OCI-LY3 (cell line): ENCODE data around the gene DISP3.

Experiments
- H2AFZ ChIP-seq: fragments of 200-600, 300-600 bp; shearing (Covaris generic); 2 replicates; pipeline ENCODE4 v1.6.0; 2014; ENCODE audit warnings: antibody characterized with exemption, low read depth, low read length
- H3K27ac ChIP-seq: fragments of 200-600, 300-600 bp; sonication (generic); 2 replicates; pipeline ENCODE4 v1.5.1; 2014; ENCODE audit warnings: mild to moderate bottlenecking, low read length, moderate library complexity, mixed read lengths
- H3K27me3 ChIP-seq: fragments of 200-600, 300-600 bp; sonication (generic); 2 replicates; pipeline ENCODE4 v1.6.1; 2014; ENCODE audit warnings: low read depth, low read length, mixed read lengths
- H3K36me3 ChIP-seq: fragments of 200-600, 300-600 bp; sonication (generic); replicated peaks from 2 replicates; pipeline ENCODE3; 2014; ENCODE audit warnings: low read depth, low read length, mixed read lengths
- H3K4me1 ChIP-seq: fragments of 300-600, 200-600 bp; sonication (generic); 2 replicates; pipeline ENCODE4 v1.6.1; 2014; ENCODE audit warnings: low read length, mixed read lengths
- H3K4me2 ChIP-seq: fragments of 200-600, 300-600 bp; sonication (generic); 2 replicates; pipeline ENCODE4 v1.6.1; 2014; ENCODE audit warnings: low read length, mixed read lengths
- H3K4me3 ChIP-seq: fragments of 300-600, 200-600 bp; sonication (generic); 2 replicates; pipeline ENCODE4 v1.5.1; 2014; ENCODE audit warnings: antibody characterized with exemption, mild to moderate bottlenecking, low read length, moderate library complexity
- H3K79me2 ChIP-seq: fragments of 300-600, 200-600 bp; shearing (Covaris generic); 2 replicates; pipeline ENCODE4 v1.6.1; 2014; ENCODE audit warnings: mild to moderate bottlenecking, low read length, mixed read lengths
- H3K9ac ChIP-seq: fragments of 300-600, 200-600 bp; shearing (Covaris generic); 2 replicates; pipeline ENCODE4 v1.6.0; 2014; ENCODE audit warnings: mild to moderate bottlenecking, low read length, moderate library complexity
- H3K9me3 ChIP-seq: fragments of 200-600, 300-600 bp; shearing (Covaris generic); 2 replicates; pipeline ENCODE4 v1.6.1; 2014; ENCODE audit warnings: low read length, mixed read lengths; ENCODE audit not compliant: insufficient read depth
- H4K20me1 ChIP-seq: fragments of 200-600, 300-600 bp; sonication (generic); 2 replicates; pipeline ENCODE4 v1.6.1; 2016; ENCODE audit warnings: low read length, mixed read lengths; ENCODE audit not compliant: insufficient read depth
- CTCF ChIP-seq: fragments of 200-600, 300-600 bp; sonication (generic); IDR thresholded peaks from 2 replicates; pipeline ENCODE4 v1.5.1; 2014; ENCODE audit warnings: antibody characterized with exemption, low read length, low read depth
- EZH2phosphoT487 ChIP-seq: fragments of 200-600 bp; shearing (Covaris generic); IDR thresholded peaks from 2 replicates; pipeline ENCODE4 v1.6.1; 2018; ENCODE audit warnings: antibody characterized with exemption, mixed run types, low read depth

The DISP3 gene

DNA sequence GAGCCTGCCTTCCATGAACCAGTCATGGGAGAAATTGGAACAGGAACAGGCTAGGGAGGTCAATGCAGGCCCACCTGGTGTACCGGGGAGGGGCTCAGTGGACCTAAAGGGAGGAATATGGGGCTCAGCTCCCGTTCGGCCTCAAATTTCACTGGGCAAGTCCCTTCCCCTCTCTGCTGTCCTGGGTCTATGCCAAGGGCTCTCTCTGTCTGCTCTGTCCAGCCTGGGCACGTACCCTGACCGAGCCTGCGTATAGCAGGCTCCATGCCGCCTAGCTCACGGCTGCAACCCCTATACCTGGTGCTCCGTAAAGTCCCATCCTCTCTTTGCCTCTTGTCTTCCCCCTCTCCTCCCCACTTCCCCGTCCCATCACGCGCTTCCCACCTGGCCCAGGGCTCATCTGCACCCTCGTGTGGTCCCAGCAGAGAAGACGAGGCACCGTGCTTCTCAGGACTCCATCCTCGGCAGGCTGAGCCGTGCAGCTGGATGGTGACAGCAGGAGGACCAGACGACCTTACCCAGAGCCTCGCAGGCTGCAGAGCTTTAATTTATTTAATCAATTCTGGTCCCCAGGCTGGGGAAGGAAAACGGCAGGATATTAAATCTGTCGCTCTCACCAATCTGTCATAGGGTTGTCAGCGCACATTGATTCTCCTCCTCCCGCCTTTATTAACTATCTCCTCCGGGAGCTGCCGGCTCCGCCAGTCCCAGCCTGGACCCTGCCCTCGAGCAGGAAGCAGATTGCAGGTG is 25.0 kb upstream of the DISP3 start:
- Histone ChIP-seq H3K4me3 (no peak overlapping the region), H2AFZ (no peak overlapping the region), H3K36me3 (no peaks in the 10 kb centered on the region), H3K79me2 (no peaks in the 10 kb centered on the region), H3K9ac (no peak overlapping the region), H4K20me1 (no peaks in the 10 kb centered on the region), H3K4me1 (no peaks in the 10 kb centered on the region), H3K27ac (no peak overlapping the region), H3K4me2 (no peak overlapping the region), H3K27me3 (no peaks in the 10 kb centered on the region), H3K9me3 (no peaks in the 10 kb centered on the region)
- TF ChIP-seq EZH2phosphoT487 (no peak), CTCF (no peak)

DNA sequence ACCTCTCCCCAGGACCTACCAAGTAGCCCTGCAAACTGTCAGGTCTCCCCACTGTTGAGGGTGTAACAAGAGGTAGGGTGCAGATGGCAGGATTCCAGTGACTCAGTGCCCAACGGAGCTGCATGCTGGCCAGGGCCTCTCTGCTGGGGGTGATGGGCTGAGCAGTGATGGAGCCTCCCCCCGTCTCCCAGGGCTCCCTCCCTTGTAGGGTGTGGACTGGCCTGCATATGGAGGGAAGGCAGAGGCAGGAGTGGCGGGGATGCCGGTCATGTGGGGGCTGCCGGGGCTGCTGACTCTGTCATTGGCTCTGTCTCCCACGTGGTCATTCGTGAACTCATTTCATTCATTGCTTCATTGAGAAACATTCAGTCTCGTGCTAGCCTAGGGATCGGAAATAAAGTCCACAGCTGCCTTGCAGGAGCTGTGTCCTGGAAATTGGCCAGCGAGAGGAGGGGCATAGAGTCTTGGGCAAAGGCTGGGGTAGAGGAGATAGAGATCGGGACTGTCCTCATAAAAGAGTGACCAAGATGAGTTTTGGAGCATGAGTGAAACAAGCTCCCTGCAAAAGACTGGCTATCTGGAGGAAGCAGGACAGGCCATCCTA is 22.9 kb upstream of the DISP3 start:
- H3K36me3 ChIP-seq, result no peaks in the 10 kb centered on the region
- no peaks in the 10 kb centered on the region for H3K79me2 ChIP-seq
- no peaks in the 10 kb centered on the region for H4K20me1 ChIP-seq
- no peak overlapping the region for H3K9ac ChIP-seq
- H3K9me3 ChIP-seq, result no peaks in the 10 kb centered on the region
- H3K4me1 ChIP-seq, result no peaks in the 10 kb centered on the region
- H3K4me3 ChIP-seq, result no peak overlapping the region
- TF ChIP-seq CTCF, result no peak
- TF ChIP-seq EZH2phosphoT487, result no peak
- no peak overlapping the region for H2AFZ ChIP-seq
- no peak overlapping the region for H3K27ac ChIP-seq
- H3K27me3 ChIP-seq, result no peaks in the 10 kb centered on the region
- H3K4me2 ChIP-seq, result no peak overlapping the region

- H3K9me3 ChIP-seq, result no peaks in the 10 kb centered on the region
- no peak overlapping the region for H3K27ac ChIP-seq
- H3K4me3 ChIP-seq, result no peak overlapping the region
- no peak for TF ChIP-seq EZH2phosphoT487
- no peak for TF ChIP-seq CTCF
- H3K36me3 ChIP-seq, result no peaks in the 10 kb centered on the region
- H3K9ac ChIP-seq, result no peak overlapping the region
- no peaks in the 10 kb centered on the region for H3K79me2 ChIP-seq
- no peaks in the 10 kb centered on the region for H4K20me1 ChIP-seq
- H3K4me2 ChIP-seq, result no peak overlapping the region
- no peak overlapping the region for H2AFZ ChIP-seq
- H3K27me3 ChIP-seq, result no peaks in the 10 kb centered on the region
- H3K4me1 ChIP-seq, result no peaks in the 10 kb centered on the region
Observed at GRCh38 chr1:11456965-11457364, 22.0 kb upstream of the DISP3 start.

- H3K9me3 ChIP-seq, result no peaks in the 10 kb centered on the region
- TF ChIP-seq EZH2phosphoT487 (no peak), CTCF (no peak)
- H3K27me3 ChIP-seq, result no peaks in the 10 kb centered on the region
- H3K9ac ChIP-seq, result no peak overlapping the region
- H3K4me1 ChIP-seq, result no peaks in the 10 kb centered on the region
- H3K79me2 ChIP-seq, result no peaks in the 10 kb centered on the region
- no peak overlapping the region for H2AFZ ChIP-seq
- no peak overlapping the region for H3K4me2 ChIP-seq
- no peaks in the 10 kb centered on the region for H3K36me3 ChIP-seq
- H3K27ac ChIP-seq, result no peak overlapping the region
- no peak overlapping the region for H3K4me3 ChIP-seq
- H4K20me1 ChIP-seq, result no peaks in the 10 kb centered on the region
Observed at GRCh38 chr1:11458811-11459275, 20.1 kb upstream of the DISP3 start.
